Endothelial cell of umbilical vein (primary cell): ENCODE measurements around the gene DTNA. TPM values are rescaled to one million over a fixed set of nuclear protein-coding genes. Genes with fewer than 3 reads are reported as not detected.

Experiments
- BruUV-seq: library from RNA; stranded (reverse); fragments of 400-500 nt; replicated peaks from 2 replicates; lab custom pipeline; 2021; lab: Mats Ljungman, UMichigan
- CTCF ChIA-PET: fragments of 300-600, 350-600 bp; sonication (Branson Sonifier 250); formaldehyde crosslinking; loops from one replicate; lab custom pipeline; 2021; ENCODE audit warnings: antibody characterized with exemption, inconsistent platforms; lab: Charles Lee
- POLR2A ChIA-PET: fragments of 300-600, 350-600 bp; sonication (Branson Sonifier 250); formaldehyde crosslinking; loops from one replicate; lab custom pipeline; 2021; ENCODE audit warnings: antibody characterized with exemption, inconsistent platforms; lab: Charles Lee
- DNase-seq: peaks from one replicate; pipeline ENCODE4 v3.0.0-alpha.2; 2011; ENCODE audit warnings: low read depth, low spot score
- FAIRE-seq: peaks from 2 replicates; lab custom pipeline; 2011; peaks lifted over from hg19 to GRCh38; lab: Jason Lieb, UNC
- H2AFZ ChIP-seq: 2 replicates; pipeline ENCODE4 v1.6.0; 2012; ENCODE audit warnings: low read depth, low read length, control low read depth, inconsistent platforms
- H3K27ac ChIP-seq: 2 replicates; pipeline ENCODE4 v1.5.1; 2011; ENCODE audit warnings: low read depth, mild to moderate bottlenecking, control low read depth, low read length, moderate library complexity; ENCODE audit not compliant: insufficient read depth
- H3K27me3 ChIP-seq, 2 experiments: 2 replicates each; pipeline versions ENCODE4 v1.6.0 to v1.6.1; 2011; ENCODE audit warnings: low read length in 2 of 2, mixed read lengths in 1 of 2; ENCODE audit not compliant: control insufficient read depth in 2 of 2, insufficient read depth in 2 of 2
- H3K36me3 ChIP-seq, 2 experiments: 2 replicates in 1 of 2; 3 replicates in 1 of 2; pipeline ENCODE4 v1.5.1; 2011; ENCODE audit warnings: low read length in 2 of 2, mild to moderate bottlenecking in 1 of 2, moderate library complexity in 1 of 2; ENCODE audit not compliant: control insufficient read depth in 2 of 2, insufficient read depth in 2 of 2; ENCODE audit errors: extremely low read depth in 1 of 2
- H3K4me1 ChIP-seq: 3 replicates; pipeline ENCODE4 v1.5.1; 2011; ENCODE audit warnings: mild to moderate bottlenecking, low read length; ENCODE audit not compliant: control insufficient read depth, insufficient read depth; ENCODE audit errors: extremely low read depth
- H3K4me2 ChIP-seq: 2 replicates; pipeline ENCODE4 v1.6.1; 2011; ENCODE audit warnings: low read length, control low read depth, mixed read lengths; ENCODE audit not compliant: insufficient read depth
- H3K4me3 ChIP-seq, 3 experiments: fragments of 200-600 bp in 1 of 3; sonication (generic), shearing (Covaris generic) in 1 of 3; replicated peaks in 1 of 3; 2 replicates each; pipeline ENCODE4 v1.5.1; 2011 to 2016; ENCODE audit warnings: control low read depth in 3 of 3, low read length in 3 of 3, mild to moderate bottlenecking in 2 of 3, inconsistent platforms in 1 of 3, low read depth in 1 of 3, moderate library complexity in 1 of 3; ENCODE audit not compliant: insufficient read depth in 1 of 3
- H3K79me2 ChIP-seq: 2 replicates; pipeline ENCODE4 v1.6.0; 2012; ENCODE audit warnings: low read length, inconsistent platforms; ENCODE audit not compliant: control insufficient read depth, insufficient read depth
- H3K9ac ChIP-seq: replicated peaks from 2 replicates; pipeline ENCODE3; 2011; ENCODE audit warnings: low read length, control low read depth; ENCODE audit not compliant: insufficient read depth; ENCODE audit errors: extremely low read depth
- H3K9me1 ChIP-seq: replicated peaks from 3 replicates; pipeline ENCODE4 v1.6.0; 2011; ENCODE audit warnings: mild to moderate bottlenecking, low read length; ENCODE audit not compliant: control insufficient read depth, insufficient read depth; ENCODE audit errors: extremely low read depth
- H3K9me3 ChIP-seq: replicated peaks from 2 replicates; pipeline ENCODE4 v1.5.1; 2012; ENCODE audit warnings: low read length, inconsistent platforms; ENCODE audit not compliant: control insufficient read depth, insufficient read depth
- H4K20me1 ChIP-seq: replicated peaks from 2 replicates; pipeline ENCODE3; 2011; ENCODE audit warnings: mild to moderate bottlenecking, low read length; ENCODE audit not compliant: control insufficient read depth, insufficient read depth; ENCODE audit errors: extremely low read depth
- EZH2 ChIP-seq: IDR thresholded peaks from 2 replicates; pipeline ENCODE4 v1.6.1; 2012; ENCODE audit warnings: borderline replicate concordance, low read depth, mild to moderate bottlenecking, moderate library complexity, low read length, inconsistent platforms; ENCODE audit not compliant: severe bottlenecking
- FOS ChIP-seq: IDR thresholded peaks from 2 replicates; pipeline ENCODE4 v1.6.1; 2011; ENCODE audit warnings: mild to moderate bottlenecking, low read length, moderate library complexity, borderline replicate concordance; ENCODE audit not compliant: insufficient read depth
- GATA2 ChIP-seq: IDR thresholded peaks from 2 replicates; pipeline ENCODE4 v1.7.0; 2011; ENCODE audit warnings: low read depth, mild to moderate bottlenecking, moderate library complexity, mixed read lengths, low read length; ENCODE audit not compliant: insufficient read length, insufficient read depth
- JUN ChIP-seq: IDR thresholded peaks from 2 replicates; pipeline ENCODE4 v1.6.1; 2011; ENCODE audit warnings: borderline replicate concordance, low read depth; ENCODE audit not compliant: insufficient read length, insufficient read depth
- MYC ChIP-seq: IDR thresholded peaks from one replicate; pipeline ENCODE4 v1.6.1; 2011; ENCODE audit warnings: mild to moderate bottlenecking, low read depth, low read length
- POLR2A ChIP-seq: IDR thresholded peaks from 2 replicates; pipeline ENCODE4 v1.6.1; 2012; ENCODE audit warnings: low read depth, mild to moderate bottlenecking, control low read depth, low read length
- POLR2AphosphoS5 ChIP-seq: IDR thresholded peaks from 2 replicates; pipeline ENCODE4 v1.6.1; 2012; ENCODE audit warnings: low read depth, mild to moderate bottlenecking, control low read depth, low read length, moderate library complexity; ENCODE audit not compliant: insufficient read depth
- dilution Hi-C: fragments of 300-500 bp; cut with MboI; formaldehyde crosslinking; loops from one replicate; pipeline ENCODE4 v1.15.0; 2019; ENCODE audit warnings: low sequenced_read_pairs; ENCODE audit not compliant: extremely low pct_ligation_motif_present
- intact Hi-C: fragments of 100-400 bp; cut with micrococcal nuclease; formaldehyde crosslinking; loops from one replicate; pipeline ENCODE4 v1.10.0; 2022
- polyA plus RNA-seq, 4 experiments: library from polyadenylated mRNA; depleted of rRNA in 3 of 4; stranded (reverse) in 3 of 4; unstranded in 1 of 4; fragments of >200 nt; gene quantifications; 2 replicates each; pipeline versions ENCODE4 v1.2.1 to v1.2.3, GENCODE V29; 2011 to 2012; ENCODE audit warnings: missing spikeins in 1 of 4
- total RNA-seq: library from RNA; stranded (reverse); gene quantifications from 2 replicates; pipeline ENCODE4 v1.2.3, GENCODE V29; 2021
- TF ChIP-seq, protein P1 (sequence below), 2 donors: IDR thresholded peaks; 1 replicate in 1 of 2; 2 replicates in 1 of 2; pipeline ENCODE4 v1.5.1; 2011; ENCODE audit warnings: low read length in 2 of 2, mild to moderate bottlenecking in 2 of 2, moderate library complexity in 2 of 2, control low read depth in 1 of 2, inconsistent platforms in 1 of 2, low read depth in 1 of 2; ENCODE audit not compliant: insufficient read depth in 1 of 2; ENCODE audit errors: extremely low read depth in 1 of 2
- TF ChIP-seq, protein P2 (sequence below): IDR thresholded peaks from 2 replicates; pipeline ENCODE4 v1.6.1; 2011; ENCODE audit not compliant: insufficient read depth, insufficient read length

Gene DTNA
- total and polyA plus RNA-seq, 2 donors (not counting 3 experiments of a cell fraction or from before 2014, with no cell fraction given), result 6.6 to 15.3 TPM

DNA sequence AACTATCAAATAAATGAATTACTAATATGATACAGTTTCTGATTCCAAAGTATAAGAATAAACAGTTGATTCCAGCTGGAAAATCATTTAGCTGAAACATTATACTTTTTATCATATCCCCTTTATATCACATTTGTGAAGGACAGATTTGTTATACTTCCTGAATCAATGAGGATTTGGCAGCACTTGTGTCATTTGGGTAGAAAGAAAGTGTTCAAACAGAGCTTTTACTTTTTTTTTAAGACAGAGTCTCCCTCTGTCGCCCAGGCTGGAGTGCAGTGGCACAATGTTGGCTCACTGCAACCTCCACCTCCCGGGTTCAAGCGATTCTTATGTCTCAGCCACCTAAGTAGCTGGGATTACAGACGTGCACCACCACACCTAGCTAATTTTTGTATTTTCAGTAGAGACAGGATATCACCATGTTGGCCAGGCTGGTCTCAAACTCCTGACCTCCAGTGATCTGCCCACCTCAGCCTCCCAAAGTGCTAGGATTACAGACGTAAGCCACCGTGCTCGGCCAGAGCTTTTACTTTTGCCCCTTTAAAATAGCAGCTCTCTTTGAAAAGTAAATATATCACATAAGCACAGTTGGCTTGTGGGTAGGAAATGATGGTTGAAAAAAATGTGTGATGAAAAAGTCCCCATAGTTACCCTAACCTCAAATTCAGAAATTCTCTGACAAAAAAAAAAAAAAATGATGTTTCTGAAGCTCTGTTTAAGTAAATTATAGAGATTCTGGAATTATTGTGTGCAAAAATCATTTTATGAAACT is 95.2 kb downstream of the DTNA start:
- intact Hi-C loops, result loop anchor here (5.0 kb wide), 1 partner anchor 683 kb away; no protein-coding TSS in a partner anchor
- no peaks in the 10 kb centered on the region for H3K79me2 ChIP-seq
- no peak for DNase-seq
- ChIA-PET CTCF (interaction anchor here (1.2 to 2.3 kb wide), 5 partner anchors 10 to 682 kb away, joined by 3 to 12 read pairs (median 4); no protein-coding TSS in a partner anchor), POLR2A (interaction anchor here (0.7 kb wide), 1 partner anchor 581 kb away, joined by 4 read pairs; no protein-coding TSS in a partner anchor)
- H3K27ac ChIP-seq, result no peak overlapping the region
- no peak overlapping the region for H3K4me2 ChIP-seq
- no peaks in the 10 kb centered on the region for H3K4me1 ChIP-seq
- H3K27me3 ChIP-seq, result no peaks in the 10 kb centered on the region
- H2AFZ ChIP-seq, result no peak overlapping the region
- no peak for FAIRE-seq
- no peak overlapping the region for H3K9ac ChIP-seq
- H3K4me3 ChIP-seq, result no peak overlapping the region
- no TSS peak for BruUV-seq
- H3K9me3 ChIP-seq, result no peaks in the 10 kb centered on the region
- no peaks in the 10 kb centered on the region for H3K36me3 ChIP-seq
- dilution Hi-C loops, result no loop called here
- H4K20me1 ChIP-seq, result no peaks in the 10 kb centered on the region
- no peaks in the 10 kb centered on the region for H3K9me1 ChIP-seq
- TF ChIP-seq POLR2AphosphoS5 (no peak), GATA2 (no peak), EZH2 (no peak), MYC (no peak), FOS (no peak), POLR2A (no peak), JUN (no peak)
- TF ChIP-seq, protein P1, sequence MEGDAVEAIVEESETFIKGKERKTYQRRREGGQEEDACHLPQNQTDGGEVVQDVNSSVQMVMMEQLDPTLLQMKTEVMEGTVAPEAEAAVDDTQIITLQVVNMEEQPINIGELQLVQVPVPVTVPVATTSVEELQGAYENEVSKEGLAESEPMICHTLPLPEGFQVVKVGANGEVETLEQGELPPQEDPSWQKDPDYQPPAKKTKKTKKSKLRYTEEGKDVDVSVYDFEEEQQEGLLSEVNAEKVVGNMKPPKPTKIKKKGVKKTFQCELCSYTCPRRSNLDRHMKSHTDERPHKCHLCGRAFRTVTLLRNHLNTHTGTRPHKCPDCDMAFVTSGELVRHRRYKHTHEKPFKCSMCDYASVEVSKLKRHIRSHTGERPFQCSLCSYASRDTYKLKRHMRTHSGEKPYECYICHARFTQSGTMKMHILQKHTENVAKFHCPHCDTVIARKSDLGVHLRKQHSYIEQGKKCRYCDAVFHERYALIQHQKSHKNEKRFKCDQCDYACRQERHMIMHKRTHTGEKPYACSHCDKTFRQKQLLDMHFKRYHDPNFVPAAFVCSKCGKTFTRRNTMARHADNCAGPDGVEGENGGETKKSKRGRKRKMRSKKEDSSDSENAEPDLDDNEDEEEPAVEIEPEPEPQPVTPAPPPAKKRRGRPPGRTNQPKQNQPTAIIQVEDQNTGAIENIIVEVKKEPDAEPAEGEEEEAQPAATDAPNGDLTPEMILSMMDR (IDR thresholded peaks at IDR 0.05; ENCODE audit: extremely low read depth in 1 of 2, insufficient read depth in 1 of 2, low read depth in 1 of 2, low read length in 2 of 2), result no peak
- TF ChIP-seq, protein P2, sequence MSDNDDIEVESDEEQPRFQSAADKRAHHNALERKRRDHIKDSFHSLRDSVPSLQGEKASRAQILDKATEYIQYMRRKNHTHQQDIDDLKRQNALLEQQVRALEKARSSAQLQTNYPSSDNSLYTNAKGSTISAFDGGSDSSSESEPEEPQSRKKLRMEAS, result no peak
